HK-2 (cell line): ENCODE measurements around the gene CTNNA2.
"Not testable (repeated sequence)": the region's sequence is repeated elsewhere in the genome, so short reads cannot be mapped to it uniquely, and the experiment has no call there.

Source experiments
- DNase-seq: peaks from one replicate; pipeline ENCODE4 v3.0.0-alpha.2; 2018; ENCODE audit not compliant: unreplicated experiment

Gene CTNNA2

DNA sequence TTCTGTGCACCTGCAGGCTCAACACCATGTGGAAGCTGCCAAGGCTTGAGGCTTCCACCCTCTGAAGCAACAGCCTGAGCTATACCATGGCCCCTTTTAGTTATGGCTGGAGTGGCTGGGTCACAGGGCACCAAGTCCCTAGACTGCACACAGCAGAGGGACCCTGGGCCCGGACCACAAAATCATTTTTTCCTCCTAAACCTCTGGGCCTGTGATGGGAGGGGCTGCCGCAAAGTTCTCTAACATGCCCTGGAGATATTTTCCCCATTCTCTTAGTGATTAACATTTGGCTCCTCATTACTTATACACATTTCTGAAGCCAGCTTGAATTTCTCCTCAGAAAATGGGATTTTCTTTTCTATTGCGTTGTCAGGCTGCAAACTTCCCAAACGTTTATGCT lies 691.1 kb downstream of the CTNNA2 start:
- DNase-seq, result not testable (repeated sequence)

- DNase-seq, result no peak
Observed at GRCh38 chr2:80205498-80205897, 692.6 kb downstream of the CTNNA2 start.

GRCh38 chr2:80209458-80209857 lies 696.6 kb downstream of the CTNNA2 start:
- DNase-seq, result no peak

DNA sequence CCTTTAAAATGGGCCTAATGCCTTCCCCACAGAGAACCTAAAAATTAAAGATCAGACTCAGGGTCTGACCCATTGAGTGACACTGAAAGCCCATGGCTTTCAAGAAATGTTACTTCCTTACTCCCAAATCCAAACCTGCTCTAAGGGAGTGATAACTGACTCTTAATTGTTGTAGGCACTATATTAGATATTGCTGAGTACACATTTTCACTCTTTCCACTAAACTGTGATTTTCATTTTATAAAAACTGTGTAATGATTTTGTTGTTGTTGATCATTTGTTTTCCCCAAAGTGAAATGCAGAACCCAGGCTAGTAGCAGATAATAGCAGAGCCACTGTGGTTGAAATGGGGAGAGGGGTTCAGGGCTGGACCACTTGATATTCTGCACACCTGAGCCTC lies 704.6 kb downstream of the CTNNA2 start:
- DNase-seq, result no peak

- no peak for DNase-seq
Observed at GRCh38 chr2:80222644-80223043, 709.8 kb downstream of the CTNNA2 start.

DNA sequence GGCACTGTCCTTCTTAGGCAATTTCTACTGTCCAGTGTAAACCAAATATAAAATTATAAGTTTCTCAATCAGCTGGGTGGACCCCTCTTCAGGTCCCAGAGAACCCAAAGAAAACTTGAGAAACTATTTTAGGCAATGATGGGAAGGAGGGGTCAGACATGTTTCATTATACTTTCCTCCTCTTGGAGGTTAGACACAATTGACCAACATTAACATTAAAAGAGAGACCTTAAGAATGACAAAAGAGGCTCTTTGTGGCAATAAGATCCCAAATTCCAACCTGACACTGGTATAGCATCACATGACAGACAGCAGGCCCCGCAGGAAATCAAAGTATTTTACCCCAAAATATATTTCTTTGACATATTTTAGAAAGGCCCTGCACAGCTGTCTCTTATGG lies 718.6 kb downstream of the CTNNA2 start:
- no peak for DNase-seq

GRCh38 chr2:80233333-80233732 lies 720.5 kb downstream of the CTNNA2 start:
- DNase-seq, result no peak

DNA sequence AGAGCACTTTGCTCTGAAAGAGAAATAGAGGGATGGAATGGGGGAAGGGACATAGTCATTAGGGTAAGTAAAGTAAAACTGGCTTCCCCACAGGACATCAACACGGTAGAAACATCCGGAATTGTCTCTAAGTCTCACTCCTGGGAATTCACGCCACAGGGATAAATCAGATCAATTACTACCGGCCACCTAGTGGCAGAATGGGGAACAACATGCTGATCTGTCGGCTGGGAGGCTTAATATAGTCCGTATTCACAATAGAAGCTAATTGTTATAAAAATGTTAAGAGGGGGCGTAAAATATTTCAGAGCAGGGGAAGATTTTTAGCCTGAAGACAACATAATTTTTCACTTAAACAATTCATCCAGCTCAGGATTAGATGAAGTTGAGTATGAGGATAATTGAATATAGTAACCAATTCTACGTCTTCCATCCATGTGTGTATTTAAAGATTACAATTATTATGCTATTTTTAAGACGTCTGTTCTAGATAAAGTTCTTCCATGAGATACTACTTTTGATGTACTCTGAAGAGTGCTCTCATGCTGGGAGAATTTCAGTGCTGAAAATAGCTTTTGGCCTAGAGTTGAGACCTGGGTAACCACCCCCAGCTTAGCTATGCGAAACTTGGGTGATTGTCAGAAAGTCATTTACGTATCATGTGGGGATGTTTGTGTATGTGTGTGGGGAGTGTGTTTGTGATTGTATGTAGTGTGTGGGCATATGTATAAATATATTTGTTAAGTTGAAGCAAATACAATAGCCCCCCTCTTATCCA lies 726.0 kb downstream of the CTNNA2 start:
- DNase-seq, result peak; percentile 35

DNA sequence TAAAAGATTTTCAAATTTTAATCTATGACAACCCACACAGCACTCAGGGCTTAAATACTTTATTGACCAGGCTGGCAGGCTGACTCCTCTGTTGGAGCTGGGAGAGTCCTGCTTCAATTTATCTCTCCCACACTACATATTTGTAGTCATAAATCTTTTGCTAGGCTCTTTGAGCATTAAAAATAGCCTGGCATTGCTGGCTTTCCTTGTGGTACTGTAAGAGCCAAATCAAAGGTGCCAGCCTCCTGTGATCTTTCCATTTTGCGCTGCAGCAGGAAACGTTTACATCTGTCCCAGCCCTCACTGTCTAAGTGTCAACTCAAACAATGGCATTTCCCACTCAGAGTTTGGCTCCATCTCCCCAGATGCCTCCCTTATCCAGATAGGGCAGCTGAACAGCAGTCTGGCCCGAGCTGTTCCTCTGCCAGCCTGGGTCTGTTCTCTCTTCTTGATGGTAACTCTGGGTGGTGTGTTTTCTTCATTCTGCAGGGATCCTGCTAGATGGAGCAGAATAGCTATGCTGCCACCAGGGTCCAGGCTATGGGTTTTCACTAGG lies 729.6 kb downstream of the CTNNA2 start:
- no peak for DNase-seq

GRCh38 chr2:80244905-80245584 lies 732.2 kb downstream of the CTNNA2 start:
- no peak for DNase-seq

GRCh38 chr2:80246534-80246933 lies 733.7 kb downstream of the CTNNA2 start:
- no peak for DNase-seq

DNA sequence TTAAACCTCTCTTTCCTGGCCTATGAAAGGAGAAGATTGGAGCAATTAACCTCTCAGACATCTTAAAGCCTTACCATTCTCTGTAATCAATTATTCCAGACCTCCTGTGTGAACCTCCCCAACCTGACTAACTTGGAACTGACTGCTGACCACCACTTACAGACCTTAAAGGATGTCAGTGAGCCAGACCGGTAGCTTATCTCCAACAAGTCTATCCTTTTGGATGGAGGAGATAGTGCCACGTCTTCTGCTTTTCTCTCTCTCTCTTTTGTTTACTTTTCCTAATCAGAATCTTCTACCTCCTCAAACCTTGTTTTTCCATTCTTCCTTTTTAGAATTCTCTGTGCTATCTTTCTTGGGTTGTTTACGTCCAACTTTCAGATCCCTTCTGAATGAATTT lies 734.5 kb downstream of the CTNNA2 start:
- DNase-seq, result no peak

DNA sequence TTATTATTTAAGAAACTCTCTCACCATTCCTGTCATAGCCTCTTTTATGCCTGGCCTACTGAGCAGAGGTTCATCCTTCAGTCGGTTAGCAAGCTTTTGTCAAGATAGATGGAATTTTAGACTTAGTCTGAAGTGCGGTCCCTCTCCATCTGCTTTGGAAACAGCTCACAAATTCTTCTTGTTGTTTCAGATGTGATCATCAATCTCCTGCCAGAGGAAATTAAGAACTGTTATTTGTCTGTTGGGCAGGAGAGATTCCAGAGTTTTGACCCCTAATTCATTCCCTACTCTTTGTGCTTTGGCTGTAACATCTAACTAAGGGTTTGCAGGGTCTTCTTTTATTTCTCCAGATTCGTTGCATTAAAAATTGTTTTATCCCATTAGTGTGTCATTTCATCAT lies 735.3 kb downstream of the CTNNA2 start:
- no peak for DNase-seq

GRCh38 chr2:80252294-80252986 lies 739.6 kb downstream of the CTNNA2 start:
- no peak for DNase-seq

DNA sequence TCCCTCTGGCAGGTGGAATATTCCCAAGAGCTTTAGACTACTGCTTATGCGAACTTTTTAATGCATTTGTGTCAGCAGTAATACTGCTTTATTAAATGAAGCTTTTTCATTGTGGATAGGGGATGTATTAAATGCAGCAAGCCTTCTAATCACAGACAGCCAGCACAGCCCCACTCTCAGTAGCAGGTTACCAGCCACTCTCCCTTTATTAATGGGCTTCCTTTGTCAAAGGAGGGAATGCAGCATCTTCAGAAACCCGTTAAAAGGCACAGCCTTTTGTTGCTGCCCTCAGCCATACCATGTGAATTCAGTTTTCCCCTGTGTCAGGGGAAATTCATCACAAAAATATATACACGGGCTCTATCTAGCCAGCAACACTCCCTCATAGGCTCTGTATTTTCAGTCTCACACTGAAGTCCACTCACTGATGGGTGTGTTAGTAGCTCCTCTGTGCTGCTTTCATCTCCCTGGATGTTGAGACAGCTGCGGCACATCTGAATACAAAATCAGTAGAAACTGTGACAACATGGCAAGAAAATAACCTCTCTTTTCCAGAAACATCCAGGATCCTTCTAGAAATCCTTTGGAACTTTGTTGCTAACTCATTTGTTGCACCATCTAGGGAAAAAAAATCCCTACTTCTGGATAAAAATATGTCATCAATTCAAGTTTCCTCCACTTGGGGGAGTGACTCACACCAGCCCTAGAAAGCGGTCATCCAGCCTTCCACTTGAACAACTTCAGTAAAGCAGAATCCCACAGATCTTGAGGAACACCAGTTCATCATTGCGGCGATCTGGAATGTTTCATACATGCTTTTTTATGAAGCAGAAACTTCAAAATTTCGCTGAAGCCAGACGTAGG lies 743.3 kb downstream of the CTNNA2 start:
- DNase-seq, result peak; percentile 4

GRCh38 chr2:80256782-80257167 lies 743.9 kb downstream of the CTNNA2 start:
- no peak for DNase-seq

- DNase-seq, result no peak
Observed at GRCh38 chr2:80257450-80257849, 744.6 kb downstream of the CTNNA2 start.

- no peak for DNase-seq
Observed at GRCh38 chr2:80258341-80258740, 745.5 kb downstream of the CTNNA2 start.

DNA sequence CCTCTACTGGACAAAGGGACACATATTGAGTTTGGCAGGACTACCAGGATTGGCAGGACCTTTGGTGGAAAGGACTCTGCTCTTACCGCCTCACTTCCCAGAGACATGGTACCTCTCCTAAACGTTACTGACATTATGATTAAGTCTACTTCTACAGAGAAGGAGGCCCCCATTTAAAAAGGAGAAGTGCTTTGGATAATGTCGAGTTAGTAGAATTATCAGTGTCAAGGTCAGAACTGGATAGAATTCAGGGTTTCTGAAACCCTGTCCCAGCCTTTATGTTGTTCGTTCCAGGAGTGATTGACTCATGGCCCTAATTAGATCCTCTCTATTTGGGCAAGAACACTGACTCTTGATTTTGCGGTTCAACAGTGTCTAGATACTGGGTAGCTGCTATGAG lies 745.9 kb downstream of the CTNNA2 start:
- DNase-seq, result no peak

- no peak for DNase-seq
Observed at GRCh38 chr2:80259292-80259691, 746.4 kb downstream of the CTNNA2 start.

GRCh38 chr2:80266231-80266630 lies 753.4 kb downstream of the CTNNA2 start:
- no peak for DNase-seq

DNA sequence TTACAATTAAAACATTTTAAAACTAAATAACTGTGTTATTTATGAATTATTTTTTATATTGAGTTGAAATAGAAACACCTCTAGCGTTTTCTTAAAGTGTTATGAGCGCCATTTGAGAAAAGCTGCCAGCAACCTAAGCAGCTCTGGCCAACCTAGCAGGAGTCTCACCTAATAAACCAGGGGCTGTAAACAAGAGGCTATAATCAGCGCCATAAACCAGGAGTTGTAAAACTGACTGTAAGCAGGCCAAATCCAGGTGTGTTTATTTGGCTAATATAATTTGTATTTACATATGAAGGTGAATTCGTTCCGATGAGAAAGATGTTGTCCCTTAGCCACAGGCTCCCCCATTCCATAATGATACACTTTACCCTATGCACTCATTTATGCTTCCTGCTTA lies 757.0 kb downstream of the CTNNA2 start:
- DNase-seq, result no peak
